ENCODE data around the gene SCIN. TPM values are rescaled to one million over a fixed set of nuclear protein-coding genes. Genes with fewer than 3 reads are reported as not detected.
A peak's percentile ranks its signal among the peaks of the same experiment; 100 is the strongest.
"Not testable (repeated sequence)": the region's sequence is repeated elsewhere in the genome, so short reads cannot be mapped to it uniquely, and the experiment has no call there.

The SCIN gene
- total RNA-seq, 2 donors from 2014 or later: 0.29 to 0.79 TPM

- no peak for DNase-seq (ENCODE audit: low spot score)
- intact Hi-C loops (cut with DNase I): no loop called here
Measured at GRCh38 chr7:12670743-12671520, 100.4 kb downstream of the SCIN start.

GRCh38 chr7:12673436-12673835 is 102.9 kb downstream of the SCIN start:
- intact Hi-C loops (cut with DNase I): not testable (repeated sequence)

GRCh38 chr7:12674053-12674452 is 103.5 kb downstream of the SCIN start:
- intact Hi-C loops (cut with DNase I): no loop called here
- DNase-seq (ENCODE audit: low spot score): no peak

More at GRCh38 chr7:12673436-12673835, 102.9 kb downstream of the SCIN start:
- DNase-seq (ENCODE audit: low spot score): not testable (repeated sequence)

GRCh38 chr7:12674861-12675260 is 104.3 kb downstream of the SCIN start:
- DNase-seq (ENCODE audit: low spot score): no peak
- intact Hi-C loops (cut with DNase I): loop anchor here in 1 of 2 donors (5.0 kb wide), 1 partner anchor 582 kb away; no protein-coding TSS in a partner anchor

GRCh38 chr7:12683678-12684585 is 113.4 kb downstream of the SCIN start:
- intact Hi-C loops (cut with DNase I): loop anchor here in 1 of 2 donors (5.0 kb wide), 1 partner anchor 493 kb away; no protein-coding TSS in a partner anchor
- DNase-seq (ENCODE audit: low spot score): no peak

GRCh38 chr7:12684733-12685132 is 114.2 kb downstream of the SCIN start:
- intact Hi-C loops (cut with DNase I): loop anchor here in 1 of 2 donors (5.0 kb wide), 1 partner anchor 493 kb away; no protein-coding TSS in a partner anchor
- no peak for DNase-seq (ENCODE audit: low spot score)

- intact Hi-C loops (cut with DNase I): no loop called here
- no peak for DNase-seq (ENCODE audit: low spot score)
Measured at GRCh38 chr7:12685550-12685949, 115.0 kb downstream of the SCIN start.

- intact Hi-C loops (cut with DNase I): no loop called here
- peak; percentile 98 for DNase-seq (ENCODE audit: low spot score)
Measured at GRCh38 chr7:12686234-12686890, 115.8 kb downstream of the SCIN start.

- intact Hi-C loops (cut with DNase I): no loop called here
- peak; percentile 99 for DNase-seq (ENCODE audit: low spot score)
Measured at GRCh38 chr7:12686891-12687717, 116.6 kb downstream of the SCIN start, which contains the start of gene ARL4A. ARL4A (plus strand) TSS chr7:12687633; CDS start chr7:12688255, 622 bp downstream.

- no peak for DNase-seq (ENCODE audit: low spot score)
- intact Hi-C loops (cut with DNase I): no loop called here
Measured at GRCh38 chr7:12687718-12688171, 117.2 kb downstream of the SCIN start.

- intact Hi-C loops (cut with DNase I); DNase-seq (ENCODE audit: low spot score): not testable (repeated sequence)
Measured at GRCh38 chr7:12688485-12689170, 118.1 kb downstream of the SCIN start.

GRCh38 chr7:12689451-12689850 is 118.9 kb downstream of the SCIN start:
- intact Hi-C loops (cut with DNase I): no loop called here

GRCh38 chr7:12690041-12690878 is 119.7 kb downstream of the SCIN start:
- no peak for DNase-seq (ENCODE audit: low spot score)
- intact Hi-C loops (cut with DNase I): no loop called here

More at GRCh38 chr7:12689451-12689850, 118.9 kb downstream of the SCIN start:
- no peak for DNase-seq (ENCODE audit: low spot score)

GRCh38 chr7:12691388-12691787 is 120.9 kb downstream of the SCIN start:
- DNase-seq (ENCODE audit: low spot score); intact Hi-C loops (cut with DNase I): not testable (repeated sequence)

GRCh38 chr7:12692035-12692434 is 121.5 kb downstream of the SCIN start:
- intact Hi-C loops (cut with DNase I): no loop called here
- DNase-seq (ENCODE audit: low spot score): no peak

- intact Hi-C loops (cut with DNase I): no loop called here
- DNase-seq (ENCODE audit: low spot score): no peak
Measured at GRCh38 chr7:12692479-12693259, 122.1 kb downstream of the SCIN start.
